HEK293 (cell line): ENCODE results near the gene SSTR4.

Experiments used
- ZNF560 ChIP-seq: fragments of 450-650 bp; formaldehyde crosslinking; IDR thresholded peaks from 2 replicates; pipeline ENCODE4 v1.5.1; 2017; ENCODE audit warnings: missing biosample characterization, missing genetic modification characterization, borderline replicate concordance
- TF ChIP-seq, protein P1 (sequence below): fragments of 450-650 bp; formaldehyde crosslinking; IDR thresholded peaks from 2 replicates; pipeline ENCODE4 v1.5.1; 2016; ENCODE audit warnings: missing biosample characterization, missing genetic modification characterization

DNA sequence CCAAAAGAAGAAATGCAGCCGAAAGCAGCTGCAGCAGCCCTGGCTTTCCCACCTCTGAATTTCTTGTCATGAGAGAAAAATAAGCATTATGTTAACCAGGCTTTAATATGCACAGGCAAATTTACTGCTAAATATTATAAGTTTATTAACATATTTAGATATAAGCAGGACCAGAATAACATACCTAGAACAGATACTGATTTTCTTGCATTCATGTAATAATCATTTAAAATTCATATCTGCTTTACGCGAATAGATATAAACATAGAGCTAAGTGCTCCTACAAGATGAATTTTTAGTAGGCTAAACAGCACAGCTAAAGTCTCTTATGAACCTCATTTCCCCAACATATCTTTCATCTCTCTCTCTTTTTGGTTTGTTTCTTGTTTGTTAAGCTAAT, 36.3 kb downstream of the SSTR4 start:
- TF ChIP-seq ZNF560 (tag by site-specific recombination), result no peak
- TF ChIP-seq, protein P1, sequence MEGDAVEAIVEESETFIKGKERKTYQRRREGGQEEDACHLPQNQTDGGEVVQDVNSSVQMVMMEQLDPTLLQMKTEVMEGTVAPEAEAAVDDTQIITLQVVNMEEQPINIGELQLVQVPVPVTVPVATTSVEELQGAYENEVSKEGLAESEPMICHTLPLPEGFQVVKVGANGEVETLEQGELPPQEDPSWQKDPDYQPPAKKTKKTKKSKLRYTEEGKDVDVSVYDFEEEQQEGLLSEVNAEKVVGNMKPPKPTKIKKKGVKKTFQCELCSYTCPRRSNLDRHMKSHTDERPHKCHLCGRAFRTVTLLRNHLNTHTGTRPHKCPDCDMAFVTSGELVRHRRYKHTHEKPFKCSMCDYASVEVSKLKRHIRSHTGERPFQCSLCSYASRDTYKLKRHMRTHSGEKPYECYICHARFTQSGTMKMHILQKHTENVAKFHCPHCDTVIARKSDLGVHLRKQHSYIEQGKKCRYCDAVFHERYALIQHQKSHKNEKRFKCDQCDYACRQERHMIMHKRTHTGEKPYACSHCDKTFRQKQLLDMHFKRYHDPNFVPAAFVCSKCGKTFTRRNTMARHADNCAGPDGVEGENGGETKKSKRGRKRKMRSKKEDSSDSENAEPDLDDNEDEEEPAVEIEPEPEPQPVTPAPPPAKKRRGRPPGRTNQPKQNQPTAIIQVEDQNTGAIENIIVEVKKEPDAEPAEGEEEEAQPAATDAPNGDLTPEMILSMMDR (tag by site-specific recombination), result no peak
